HepG2 (cell line): ENCODE measurements around the gene LHPP. TPM values are rescaled to one million over a fixed set of nuclear protein-coding genes. Genes with fewer than 3 reads are reported as not detected.
"Not testable (repeated sequence)": the region's sequence is repeated elsewhere in the genome, so short reads cannot be mapped to it uniquely, and the experiment has no call there.

Source experiments
- ATAC-seq: fragments of 200-7000 bp; cut with Tn5 transposase; 3 replicates; pipeline ENCODE4 v1.9.1; 2020; ENCODE audit warnings: mild to moderate bottlenecking, moderate library complexity
- BruUV-seq: library from RNA; stranded (reverse); fragments of 400-500 nt; replicated peaks from 2 replicates; lab custom pipeline; 2021; lab: Mats Ljungman, UMichigan
- CTCF ChIA-PET: fragments of 300-600 bp; formaldehyde crosslinking; extraction: SDS; loops from one replicate; lab custom pipeline; 2021; ENCODE audit warnings: low total read pairs, inconsistent platforms, low intra/inter-chr PET ratio; lab: Yijun Ruan, JAX
- POLR2A ChIA-PET: fragments of 350-600 bp; sonication (Branson Sonifier 250); formaldehyde crosslinking; loops from one replicate; lab custom pipeline; 2020; ENCODE audit warnings: antibody characterized with exemption, inconsistent platforms; lab: Yijun Ruan, JAX
- DNase-seq: peaks from one replicate; pipeline ENCODE4 v3.0.0-alpha.2; 2015; ENCODE audit warnings: low spot score
- FAIRE-seq: peaks from 3 replicates; lab custom pipeline; 2011; peaks lifted over from hg19 to GRCh38; lab: Jason Lieb, UNC
- H2AFZ ChIP-seq: one replicate; pipeline ENCODE4 v1.6.1; 2011; ENCODE audit warnings: low read length, inconsistent platforms
- H3K27ac ChIP-seq: fragments of 300-600 bp; 3 replicates; pipeline ENCODE4 v1.8.0; 2011; ENCODE audit warnings: mixed run types, mild to moderate bottlenecking, mixed read lengths, low read length, inconsistent platforms; ENCODE audit not compliant: insufficient read depth; ENCODE audit errors: extremely low read length
- H3K27me3 ChIP-seq, 2 experiments: fragments of 200-600 bp in 1 of 2; 2 replicates in 1 of 2; 3 replicates in 1 of 2; pipeline versions ENCODE4 v1.6.0 to v1.8.0; 2011; ENCODE audit warnings: low read length in 2 of 2, mild to moderate bottlenecking in 2 of 2, moderate library complexity in 2 of 2, inconsistent platforms in 1 of 2; ENCODE audit not compliant: insufficient read depth in 2 of 2, control insufficient read depth in 1 of 2
- H3K36me3 ChIP-seq, 2 experiments: fragments of 200-600 bp in 1 of 2; replicated peaks in 1 of 2; 2 replicates in 1 of 2; 3 replicates in 1 of 2; pipeline versions ENCODE4 v1.5.1 to v1.8.0; 2011; ENCODE audit warnings: low read length in 2 of 2, inconsistent platforms in 1 of 2; ENCODE audit not compliant: insufficient read depth in 2 of 2, control insufficient read depth in 1 of 2
- H3K4me1 ChIP-seq: 2 replicates; pipeline ENCODE4 v1.5.1; 2012; ENCODE audit warnings: low read length, inconsistent platforms; ENCODE audit not compliant: insufficient read depth
- H3K4me2 ChIP-seq: 2 replicates; pipeline ENCODE4 v1.6.0; 2011; ENCODE audit warnings: low read depth, low read length, inconsistent platforms
- H3K4me3 ChIP-seq, 3 experiments: fragments of 200-600 bp in 1 of 3; sonication (generic), shearing (Covaris generic) in 1 of 3; replicated peaks in 1 of 3; 2 replicates each; pipeline ENCODE4 v1.5.1; 2011 to 2016; ENCODE audit warnings: low read length in 3 of 3, inconsistent platforms in 2 of 3, low read depth in 2 of 3, mild to moderate bottlenecking in 2 of 3, control low read depth in 1 of 3, mixed read lengths in 1 of 3; ENCODE audit not compliant: insufficient read depth in 1 of 3
- H3K79me2 ChIP-seq: one replicate; pipeline ENCODE4 v1.6.1; 2011; ENCODE audit warnings: low read length, inconsistent platforms; ENCODE audit not compliant: insufficient read depth
- H3K9ac ChIP-seq: 2 replicates; pipeline ENCODE4 v1.6.0; 2011; ENCODE audit warnings: mild to moderate bottlenecking, low read depth, low read length, inconsistent platforms; ENCODE audit not compliant: insufficient read depth
- H3K9me3 ChIP-seq: 2 replicates; pipeline ENCODE4 v1.5.1; 2012; ENCODE audit warnings: mild to moderate bottlenecking, low read length
- H4K20me1 ChIP-seq: 2 replicates; pipeline ENCODE4 v1.6.0; 2011; ENCODE audit warnings: inconsistent platforms, mild to moderate bottlenecking, low read length, moderate library complexity; ENCODE audit not compliant: insufficient read depth
- HNRNPL ChIP-seq: fragments of 200-400 bp; formaldehyde crosslinking; IDR thresholded peaks from 2 replicates; pipeline ENCODE4 v1.6.1; 2017; ENCODE audit warnings: mild to moderate bottlenecking, low read depth, low read length
- PRDM10 ChIP-seq: sonication (generic); formaldehyde crosslinking; IDR thresholded peaks from 2 replicates; pipeline ENCODE4 v1.4.0; 2020; ENCODE audit warnings: low read depth, missing genetic modification reagents
- SPEN ChIP-seq: sonication (generic); formaldehyde crosslinking; IDR thresholded peaks from 2 replicates; pipeline ENCODE4 v1.5.1; 2020; ENCODE audit warnings: low read depth, mild to moderate bottlenecking, missing genetic modification reagents
- TARDBP ChIP-seq: sonication (generic); formaldehyde crosslinking; IDR thresholded peaks from 2 replicates; pipeline ENCODE4 v1.8.0; 2022; ENCODE audit warnings: mild to moderate bottlenecking, missing genetic modification reagents
- ZNF34 ChIP-seq: sonication (generic); formaldehyde crosslinking; IDR thresholded peaks from 2 replicates; pipeline ENCODE4 v1.4.0; 2020; ENCODE audit warnings: mild to moderate bottlenecking, missing genetic modification reagents, borderline replicate concordance
- ZNF777 ChIP-seq: sonication (generic); formaldehyde crosslinking; IDR thresholded peaks from 2 replicates; pipeline ENCODE4 v1.4.0; 2020; ENCODE audit warnings: missing genetic modification reagents
- ZNF800 ChIP-seq: sonication (generic); formaldehyde crosslinking; IDR thresholded peaks from 2 replicates; pipeline ENCODE4 v1.4.0; 2020; ENCODE audit warnings: missing genetic modification reagents
- WGBS: methylation state at CpG from one replicate; pipeline ENCODE4 v1.1.6; 2017; ENCODE audit warnings: low lambda C conversion rate; 5-methylcytosine and 5-hydroxymethylcytosine counted together
- in situ Hi-C: cut with HindIII; loops from 2 replicates; pipeline ENCODE4 v1.10.0; 2017; ENCODE audit warnings: low pct_unique_long_range_greater_than_20kb; ENCODE audit not compliant: extremely low pct_ligation_motif_present
- intact Hi-C: fragments of 100-400 bp; cut with micrococcal nuclease; formaldehyde crosslinking; loops from one replicate; pipeline ENCODE4 v1.10.0; 2022; ENCODE audit not compliant: unreplicated experiment
- polyA plus RNA-seq, 8 experiments: library from polyadenylated mRNA; depleted of rRNA in 3 of 8; stranded (reverse) in 7 of 8; unstranded in 1 of 8; fragments of >200 nt; fragmentation: Illumina TruSeq in 4 of 8; extraction: Trizol in 4 of 8; gene quantifications; 2 replicates each; pipeline versions ENCODE4 v1.2.1 to v1.2.3, GENCODE V29; 2011 to 2016; ENCODE audit warnings: low read depth in 4 of 8, missing spikeins in 1 of 8, mixed read lengths in 1 of 8; ENCODE audit not compliant: insufficient read depth in 1 of 8
- total RNA-seq, 5 experiments: library from RNA; depleted of rRNA; stranded (reverse); fragments of >200 nt; fragmentation: Illumina TruSeq; extraction: Trizol; gene quantifications; 2 replicates each; pipeline ENCODE4 v1.2.3, GENCODE V29; 2016; ENCODE audit warnings: low read depth in 1 of 5
- TF ChIP-seq, protein P1 (sequence below): sonication (generic); formaldehyde crosslinking; IDR thresholded peaks from 2 replicates; pipeline ENCODE4 v1.8.1; 2023; ENCODE audit warnings: mild to moderate bottlenecking, inconsistent platforms, moderate library complexity, missing genetic modification reagents, borderline replicate concordance
- TF ChIP-seq, protein P2 (sequence below): sonication (generic); formaldehyde crosslinking; IDR thresholded peaks from 2 replicates; pipeline ENCODE4 v1.5.0; 2020; ENCODE audit warnings: missing genetic modification reagents, mild to moderate bottlenecking, borderline replicate concordance

Gene LHPP
- total and polyA plus RNA-seq, 2 of the 13 experiments (the other 11 are each of a cell fraction or from before 2014, with no cell fraction given): 5.2 to 13.1 TPM

DNA sequence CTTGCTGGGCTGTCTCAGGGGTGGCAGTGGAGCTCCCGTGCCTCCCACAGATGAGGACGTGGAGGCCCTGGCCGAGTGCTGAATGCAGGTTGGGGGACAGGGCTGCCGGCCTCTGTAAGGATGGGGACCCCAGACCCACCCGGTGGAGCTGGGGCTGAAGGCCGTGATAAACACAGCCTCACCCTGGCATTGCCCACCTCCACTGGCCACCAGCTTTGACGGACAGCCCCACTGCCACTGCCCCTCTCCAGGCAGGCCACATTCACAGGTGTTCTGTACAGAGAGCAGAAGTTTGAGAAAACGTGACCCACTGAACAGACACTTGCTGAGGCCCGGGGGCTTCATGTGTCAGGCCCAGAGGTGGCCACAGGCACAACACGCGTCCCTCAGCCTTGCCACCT, 126.2 kb downstream of the LHPP start:
- ATAC-seq (no peak), DNase-seq (no peak), FAIRE-seq (no peak)
- no peak overlapping the region for H3K27ac ChIP-seq
- no peak for TF ChIP-seq ZNF777
- TF ChIP-seq, protein P1, sequence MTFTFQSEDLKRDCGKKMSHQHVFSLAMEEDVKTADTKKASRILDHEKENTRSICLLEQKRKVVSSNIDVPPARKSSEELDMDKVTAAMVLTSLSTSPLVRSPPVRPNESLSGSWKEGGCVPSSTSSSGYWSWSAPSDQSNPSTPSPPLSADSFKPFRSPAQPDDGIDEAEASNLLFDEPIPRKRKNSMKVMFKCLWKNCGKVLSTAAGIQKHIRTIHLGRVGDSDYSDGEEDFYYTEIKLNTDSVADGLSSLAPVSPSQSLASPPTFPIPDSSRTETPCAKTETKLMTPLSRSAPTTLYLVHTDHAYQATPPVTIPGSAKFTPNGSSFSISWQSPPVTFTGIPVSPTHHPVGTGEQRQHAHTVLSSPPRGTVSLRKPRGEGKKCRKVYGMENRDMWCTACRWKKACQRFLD (CRISPR knock-in tag): no peak
- no peak for TF ChIP-seq PRDM10
- no peak for TF ChIP-seq TARDBP (CRISPR knock-in tag)
- TF ChIP-seq ZNF34 (CRISPR knock-in tag): no peak
- 0 out of 2 replicates have a peak, but pooled peaks have one; percentile 35 for TF ChIP-seq HNRNPL
- TF ChIP-seq SPEN (CRISPR knock-in tag): no peak
- TF ChIP-seq, protein P2, sequence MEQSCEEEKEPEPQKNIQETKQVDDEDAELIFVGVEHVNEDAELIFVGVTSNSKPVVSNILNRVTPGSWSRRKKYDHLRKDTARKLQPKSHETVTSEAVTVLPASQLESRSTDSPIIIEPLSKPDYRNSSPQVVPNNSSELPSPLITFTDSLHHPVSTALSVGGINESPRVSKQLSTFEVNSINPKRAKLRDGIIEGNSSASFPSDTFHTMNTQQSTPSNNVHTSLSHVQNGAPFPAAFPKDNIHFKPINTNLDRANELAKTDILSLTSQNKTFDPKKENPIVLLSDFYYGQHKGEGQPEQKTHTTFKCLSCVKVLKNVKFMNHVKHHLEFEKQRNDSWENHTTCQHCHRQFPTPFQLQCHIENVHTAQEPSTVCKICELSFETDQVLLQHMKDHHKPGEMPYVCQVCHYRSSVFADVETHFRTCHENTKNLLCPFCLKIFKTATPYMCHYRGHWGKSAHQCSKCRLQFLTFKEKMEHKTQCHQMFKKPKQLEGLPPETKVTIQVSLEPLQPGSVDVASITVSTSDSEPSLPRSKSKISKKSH: 0 out of 2 replicates have a peak, but pooled peaks have one; percentile 49
- TF ChIP-seq ZNF800: no peak
- H3K4me1 ChIP-seq: peaks cover 53% of the 10 kb centered on the region
- in situ Hi-C loops: no loop called here
- no peak overlapping the region for H3K9ac ChIP-seq
- H3K36me3 ChIP-seq: no peaks in the 10 kb centered on the region
- no peaks in the 10 kb centered on the region for H3K27me3 ChIP-seq
- CTCF ChIA-PET: no interaction called here
- no peaks in the 10 kb centered on the region for H4K20me1 ChIP-seq
- no TSS peak for BruUV-seq
- 74% methylated on average over 7 of the region's 11 CpGs for WGBS
- intact Hi-C loops: loop anchor here (2.0 kb wide), 1 partner anchor 21 kb away; no protein-coding TSS in a partner anchor
- H3K4me2 ChIP-seq: no peak overlapping the region
- H3K9me3 ChIP-seq: no peaks in the 10 kb centered on the region
- no peak overlapping the region for H2AFZ ChIP-seq
- POLR2A ChIA-PET: no interaction called here
- no peak overlapping the region for H3K4me3 ChIP-seq
- no peaks in the 10 kb centered on the region for H3K79me2 ChIP-seq

GRCh38 chr10:124588341-124588735, 126.7 kb downstream of the LHPP start:
- CTCF ChIA-PET, H3K9me3 ChIP-seq, H3K36me3 ChIP-seq, H4K20me1 ChIP-seq, H2AFZ ChIP-seq, H3K27ac ChIP-seq, H3K79me2 ChIP-seq, H3K9ac ChIP-seq, FAIRE-seq, BruUV-seq, in situ Hi-C loops, DNase-seq, H3K27me3 ChIP-seq, ATAC-seq: not testable (repeated sequence)
- 2% methylated on average over 6 of the region's 6 CpGs for WGBS
- POLR2A ChIA-PET: interaction anchor here (1.7 to 2.8 kb wide), 2 partner anchors 18 to 153 kb away, joined by 8 to 12 read pairs; no protein-coding TSS in a partner anchor
- H3K4me2 ChIP-seq: peak overlapping the region; percentile 88
- peak overlapping the region in 1 of 3 experiments; percentile 68; a peak in 1 of 6 replicates for H3K4me3 ChIP-seq
- intact Hi-C loops: loop anchor here (2.0 kb wide), 1 partner anchor 20 kb away; no protein-coding TSS in a partner anchor
- H3K4me1 ChIP-seq: peaks cover 53% of the 10 kb centered on the region
